Urothelium cell line (cell line): ENCODE data around the gene CACNA1B.

Experiments used
- DNase-seq: peaks from one replicate; pipeline ENCODE4 v3.0.0; 2011; ENCODE audit warnings: low spot score, mixed read lengths
- FAIRE-seq: peaks from 2 replicates; lab custom pipeline; 2011; peaks lifted over from hg19 to GRCh38; lab: Jason Lieb, UNC

CACNA1B gene

GRCh38 chr9:137917795-137918194, 40.2 kb downstream of the CACNA1B start:
- no peak for FAIRE-seq

GRCh38 chr9:137918331-137919094, 40.9 kb downstream of the CACNA1B start:
- FAIRE-seq: no peak

More at GRCh38 chr9:137917795-137918194, 40.2 kb downstream of the CACNA1B start:
- DNase-seq: no peak

DNA sequence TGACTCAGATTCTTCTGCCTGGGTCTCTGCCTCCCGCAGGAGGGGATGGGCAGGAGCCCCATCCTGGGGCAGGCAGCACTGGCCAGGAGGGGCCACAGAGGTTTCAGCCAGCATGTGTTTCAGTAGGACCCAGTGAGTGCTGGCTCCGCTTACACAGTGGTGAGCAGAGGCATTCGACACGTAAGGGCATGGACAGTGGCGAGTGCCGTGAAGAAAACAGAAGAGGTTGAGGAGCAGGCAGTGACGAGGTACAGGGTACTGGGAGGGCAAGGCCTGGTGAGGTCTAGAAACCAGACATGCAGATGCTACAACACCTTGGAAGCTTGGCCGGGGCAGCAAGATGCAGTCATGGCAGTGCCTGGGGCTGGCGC, 41.5 kb downstream of the CACNA1B start:
- no peak for DNase-seq
- no peak for FAIRE-seq

More at GRCh38 chr9:137918331-137919094, 40.9 kb downstream of the CACNA1B start:
- no peak for DNase-seq

DNA sequence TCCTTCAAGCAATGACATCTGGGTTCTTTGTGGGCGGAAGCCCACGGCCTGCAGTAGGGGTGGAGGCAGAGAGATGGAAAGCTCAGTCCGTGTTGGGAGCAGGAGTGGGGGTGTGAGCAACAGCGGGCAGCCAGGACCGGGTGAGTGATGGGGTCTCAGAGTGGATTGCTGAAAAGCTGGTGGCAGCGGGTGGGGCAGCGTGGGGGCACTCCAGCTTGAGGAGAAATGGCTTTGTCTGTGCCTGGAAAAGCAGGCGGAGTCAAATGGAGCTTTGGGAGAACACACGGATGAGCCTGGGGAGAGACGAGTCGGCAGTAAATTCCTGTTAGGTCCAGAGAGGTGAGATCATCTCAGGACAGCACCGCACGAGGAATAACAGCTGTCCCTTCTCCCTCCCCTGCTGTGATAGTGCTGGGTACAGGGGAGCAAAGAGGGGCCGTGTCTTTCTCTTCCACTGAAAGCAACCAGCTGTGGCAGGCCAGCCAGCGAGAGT, 42.1 kb downstream of the CACNA1B start:
- DNase-seq: no peak
- FAIRE-seq: no peak

DNA sequence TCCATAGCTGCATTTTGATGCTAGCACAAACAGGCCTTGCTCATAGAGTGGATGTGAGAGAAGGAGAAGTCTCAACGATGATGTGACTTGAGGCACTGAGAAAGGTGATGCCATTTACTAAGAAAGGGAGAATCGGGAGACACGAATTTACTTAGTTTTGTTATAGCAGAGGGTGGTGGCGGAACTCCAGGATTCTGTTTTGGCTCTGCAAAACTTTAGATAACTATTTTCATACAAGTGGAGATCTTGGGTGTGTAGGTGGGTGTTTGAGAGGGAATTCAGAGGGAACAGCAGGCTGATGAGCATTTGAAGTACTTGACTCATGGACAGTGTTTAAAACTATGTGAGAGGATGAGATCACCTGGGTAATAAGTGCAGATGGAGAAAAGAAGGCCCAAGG, 43.2 kb downstream of the CACNA1B start:
- FAIRE-seq: no peak
- no peak for DNase-seq

DNA sequence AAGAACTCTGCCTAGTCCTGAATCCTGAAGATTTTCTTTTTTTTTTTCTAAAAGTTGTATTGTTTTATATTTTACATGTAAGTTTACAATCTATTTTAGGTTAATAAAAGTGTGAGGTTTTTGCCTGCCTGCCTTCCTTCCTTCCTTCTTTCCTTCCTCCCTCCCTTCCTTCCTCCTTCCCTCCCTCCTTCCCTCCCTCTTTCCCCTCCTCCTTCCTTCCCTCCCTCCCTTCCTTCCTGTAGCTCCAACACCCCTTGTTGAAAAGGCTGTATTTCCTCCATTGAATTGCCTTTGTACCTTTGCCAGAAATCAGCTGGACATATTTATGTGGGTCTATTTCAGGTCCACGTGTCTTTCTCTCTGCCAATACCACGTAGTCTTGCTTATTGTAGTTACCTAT, 46.6 kb downstream of the CACNA1B start:
- FAIRE-seq (no peak), DNase-seq (no peak)

- DNase-seq (no peak), FAIRE-seq (no peak)
These were observed 47.3 kb downstream of the CACNA1B start for GRCh38 chr9:137924761-137925369.

- no peak for DNase-seq
- FAIRE-seq: no peak
These were observed 66.1 kb downstream of the CACNA1B start for GRCh38 chr9:137943655-137944054.

DNA sequence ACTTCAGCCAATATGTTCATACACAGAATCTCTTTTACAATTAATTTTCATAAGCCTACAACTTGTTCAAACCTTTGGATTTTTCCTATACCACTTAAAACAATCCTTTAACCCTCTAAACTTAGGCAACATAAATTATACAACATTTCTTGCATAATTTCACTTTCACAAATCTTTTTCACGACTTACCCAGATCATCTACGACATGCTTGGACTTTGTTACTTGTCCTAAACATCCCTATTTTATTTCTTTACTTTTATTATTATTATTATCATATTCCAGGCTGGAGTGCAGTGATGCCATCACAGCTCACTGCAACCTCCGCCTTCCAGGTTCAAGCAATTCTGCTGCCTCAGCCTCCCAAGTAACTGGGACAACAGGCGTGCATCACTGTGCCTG, 68.0 kb downstream of the CACNA1B start:
- no peak for DNase-seq

GRCh38 chr9:137946993-137947392, 69.4 kb downstream of the CACNA1B start:
- no peak for FAIRE-seq
- no peak for DNase-seq

More for the DNA sequence above, 68.0 kb downstream of the CACNA1B start:
- no peak for FAIRE-seq

GRCh38 chr9:137948642-137949041, 71.1 kb downstream of the CACNA1B start:
- DNase-seq (no peak), FAIRE-seq (peak; percentile 99)

DNA sequence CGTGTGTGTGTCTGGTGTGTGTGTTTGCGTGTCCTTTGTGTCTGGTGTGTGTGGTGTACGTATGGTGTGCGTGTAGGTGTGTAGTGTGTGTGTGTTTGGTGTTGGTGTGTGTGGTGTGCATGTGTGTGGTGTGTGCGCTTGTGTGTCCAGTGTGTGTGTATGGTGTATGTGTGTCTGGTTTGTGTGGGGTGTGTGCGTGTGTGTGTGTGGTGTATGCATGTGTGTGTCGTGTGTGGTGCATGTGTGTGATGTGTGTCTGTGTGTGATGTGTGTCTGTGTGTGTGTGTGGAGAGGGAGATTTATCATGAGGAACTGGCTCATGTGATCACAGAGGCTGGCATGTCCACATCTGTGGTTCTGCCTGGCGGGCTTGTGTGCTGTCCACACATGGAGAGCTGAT, 71.7 kb downstream of the CACNA1B start:
- DNase-seq (no peak), FAIRE-seq (no peak)

- FAIRE-seq (no peak), DNase-seq (no peak)
These were observed 73.5 kb downstream of the CACNA1B start for GRCh38 chr9:137951107-137951506.

DNA sequence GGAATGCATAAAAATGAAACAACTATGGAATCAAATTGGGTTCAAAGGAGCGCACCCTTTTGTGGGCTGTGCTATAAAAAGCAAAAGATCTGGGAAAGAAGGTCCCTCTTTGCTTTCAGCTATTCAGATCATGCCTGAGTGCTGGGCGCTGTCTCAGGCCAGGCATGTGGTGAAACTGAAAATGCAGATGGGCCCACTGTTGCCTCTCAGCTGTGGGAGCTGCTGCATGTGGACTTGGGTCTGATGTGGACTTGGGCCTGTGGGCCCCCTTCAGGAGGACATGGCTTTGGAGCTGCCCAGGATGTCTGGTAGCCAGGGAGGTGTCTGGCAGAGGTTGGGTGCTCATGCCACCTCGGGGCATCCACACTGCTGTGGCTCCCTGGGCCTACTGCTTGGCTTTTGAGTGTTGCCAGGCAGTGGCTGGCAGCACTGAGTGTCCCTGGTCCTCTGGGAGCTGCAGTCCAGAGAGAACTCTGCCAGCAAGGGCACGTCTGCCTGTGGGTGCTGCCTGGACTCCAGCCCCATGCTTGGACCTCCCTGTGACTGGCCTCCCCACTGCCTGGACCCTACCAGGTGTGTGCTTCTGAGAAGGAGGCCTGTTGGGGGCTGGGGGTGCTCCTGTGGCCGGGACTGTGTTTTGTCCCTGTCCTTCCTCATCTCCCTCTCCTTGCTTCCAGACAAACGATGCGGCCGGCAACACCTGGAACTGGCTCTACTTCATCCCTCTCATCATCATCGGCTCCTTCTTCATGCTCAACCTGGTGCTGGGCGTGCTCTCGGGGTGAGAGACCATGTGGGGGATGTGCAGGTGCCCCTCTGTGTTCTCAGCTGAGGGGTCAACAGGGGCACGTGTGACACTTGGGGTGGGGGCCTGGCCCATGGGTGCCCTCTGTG, 74.3 kb downstream of the CACNA1B start:
- DNase-seq (no peak), FAIRE-seq (no peak)

DNA sequence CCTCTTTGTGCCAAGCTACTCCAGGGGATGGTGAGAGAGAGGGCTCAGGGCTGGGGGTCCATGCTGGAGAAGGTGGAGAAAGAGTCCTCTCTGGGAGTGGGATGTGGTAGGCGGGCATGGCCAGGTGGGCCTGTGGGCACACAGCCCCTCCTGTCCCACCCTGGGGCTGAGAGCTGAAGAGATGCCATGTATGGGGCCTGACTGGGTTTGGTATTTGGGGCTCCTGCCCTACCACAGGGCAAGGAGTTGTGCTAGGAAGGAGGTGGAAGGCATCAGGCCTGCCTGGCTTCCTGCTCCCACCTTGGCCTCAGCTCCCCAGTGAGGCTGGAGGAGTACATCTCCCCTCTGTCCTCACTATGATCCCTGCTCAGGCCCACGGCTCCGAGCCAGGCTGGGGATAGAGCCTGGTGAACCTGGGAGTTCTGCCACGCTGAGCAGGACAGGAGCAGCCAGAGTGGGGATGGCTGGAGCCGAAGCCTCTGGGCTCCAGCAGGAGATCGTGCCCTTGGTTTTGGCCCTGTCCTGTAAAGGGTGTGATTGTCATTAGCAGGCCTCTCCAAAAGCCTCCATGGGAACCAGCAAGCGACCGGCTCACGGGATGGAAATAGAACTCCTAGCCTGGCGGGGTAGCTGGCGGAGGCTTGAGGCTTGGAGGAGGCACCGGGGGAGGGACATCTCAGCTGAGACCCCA, 75.5 kb downstream of the CACNA1B start:
- no peak for FAIRE-seq
- no peak for DNase-seq

DNA sequence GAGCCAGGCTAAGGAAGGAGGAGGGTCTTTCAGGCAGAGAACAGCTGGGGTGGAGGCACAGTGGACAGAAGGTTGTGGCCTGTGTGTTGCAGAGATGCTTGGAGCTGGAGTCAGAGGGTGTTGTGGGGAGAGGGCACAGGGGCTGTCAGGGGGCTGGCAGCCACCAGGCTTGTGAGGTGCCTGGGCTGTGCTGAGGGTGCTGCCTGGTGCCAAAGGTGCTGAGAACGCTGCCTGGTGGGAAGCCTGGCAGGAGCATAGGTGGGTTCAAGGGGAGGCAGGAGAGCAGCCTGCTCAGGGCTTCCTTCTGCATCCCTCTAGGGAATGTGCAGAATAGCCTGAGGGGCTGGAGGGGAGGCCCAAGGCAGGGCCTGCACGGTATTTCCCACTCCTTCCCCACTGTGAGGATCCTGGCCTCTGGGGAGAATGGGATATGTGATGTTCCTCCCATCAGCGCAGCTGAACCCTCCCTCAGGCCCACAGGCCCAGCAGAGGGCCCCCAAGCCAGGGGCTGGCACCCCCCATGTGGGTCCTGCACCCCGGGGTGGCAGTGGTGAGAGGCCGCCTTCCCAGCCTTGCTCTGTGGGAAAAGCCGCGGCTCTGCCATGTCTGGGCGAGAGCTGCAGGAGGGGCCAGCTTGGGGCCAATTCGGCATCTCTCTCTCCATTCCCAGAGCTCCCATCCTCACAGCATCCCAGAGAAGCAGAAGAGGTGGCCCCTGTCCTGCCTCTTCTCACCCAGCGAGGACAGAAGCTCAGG, 76.3 kb downstream of the CACNA1B start:
- no peak for FAIRE-seq
- DNase-seq: no peak

DNA sequence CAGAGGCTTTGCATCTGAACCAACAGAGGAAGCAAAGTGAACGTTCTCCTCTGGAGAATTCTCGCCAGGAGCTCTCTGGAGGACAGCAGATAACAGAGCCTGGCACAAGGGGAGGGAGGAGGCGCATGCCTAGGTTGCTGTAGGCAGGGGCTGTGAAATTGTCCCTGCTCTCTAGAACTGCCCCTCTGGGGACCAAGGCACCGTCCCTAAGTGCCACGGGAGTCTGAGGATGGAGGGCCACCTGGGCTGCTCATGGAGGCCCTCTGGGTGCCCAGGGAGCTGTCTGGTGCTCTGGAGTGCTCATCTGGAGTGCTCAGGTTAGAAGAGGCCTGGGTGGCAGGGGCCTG, 77.6 kb downstream of the CACNA1B start:
- FAIRE-seq (no peak), DNase-seq (no peak)

GRCh38 chr9:137955586-137955985, 78.0 kb downstream of the CACNA1B start:
- FAIRE-seq (no peak), DNase-seq (no peak)

GRCh38 chr9:137956039-137956438, 78.5 kb downstream of the CACNA1B start:
- DNase-seq (no peak), FAIRE-seq (no peak)

DNA sequence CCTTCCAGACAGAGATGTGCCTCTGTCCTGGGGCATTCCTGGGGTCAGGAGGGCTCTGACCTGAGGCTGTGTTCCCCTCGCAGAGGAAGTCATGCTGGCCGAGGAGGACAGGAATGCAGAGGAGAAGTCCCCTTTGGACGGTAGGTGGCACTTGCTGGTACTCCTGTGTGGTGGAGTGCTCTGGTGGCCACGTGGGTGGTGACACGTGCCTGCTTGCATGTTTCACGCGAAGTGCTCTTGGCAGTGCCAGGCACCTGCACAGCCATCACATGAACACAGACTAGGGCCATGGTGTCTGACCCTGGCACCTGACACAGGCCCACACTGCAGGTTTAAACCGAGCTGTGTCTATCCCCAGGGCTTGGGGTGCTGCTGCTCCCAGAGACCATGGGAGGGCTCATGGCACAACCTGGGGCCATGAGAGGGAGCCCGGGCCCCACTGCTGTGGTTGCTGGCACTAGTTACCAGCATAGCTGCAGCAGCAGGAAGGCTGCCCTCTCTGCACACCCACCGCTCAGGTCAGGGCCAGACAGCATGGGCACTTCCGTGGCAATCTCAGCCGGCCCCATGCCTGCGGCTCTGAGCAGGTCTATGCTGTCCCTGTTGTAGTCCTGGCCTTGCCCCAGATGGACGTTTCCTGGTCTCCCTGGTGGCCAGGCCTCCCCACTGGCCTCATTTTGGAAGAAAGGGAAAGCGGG, 79.3 kb downstream of the CACNA1B start:
- no peak for FAIRE-seq

More for the DNA sequence above, 79.3 kb downstream of the CACNA1B start:
- no peak for DNase-seq
